ENCODE results near the gene FXR2. TPM values are rescaled to one million over a fixed set of nuclear protein-coding genes. Genes with fewer than 3 reads are reported as not detected.

The FXR2 gene
- total RNA-seq, result 30.6 and 36.0 TPM in 2 replicates

DNA sequence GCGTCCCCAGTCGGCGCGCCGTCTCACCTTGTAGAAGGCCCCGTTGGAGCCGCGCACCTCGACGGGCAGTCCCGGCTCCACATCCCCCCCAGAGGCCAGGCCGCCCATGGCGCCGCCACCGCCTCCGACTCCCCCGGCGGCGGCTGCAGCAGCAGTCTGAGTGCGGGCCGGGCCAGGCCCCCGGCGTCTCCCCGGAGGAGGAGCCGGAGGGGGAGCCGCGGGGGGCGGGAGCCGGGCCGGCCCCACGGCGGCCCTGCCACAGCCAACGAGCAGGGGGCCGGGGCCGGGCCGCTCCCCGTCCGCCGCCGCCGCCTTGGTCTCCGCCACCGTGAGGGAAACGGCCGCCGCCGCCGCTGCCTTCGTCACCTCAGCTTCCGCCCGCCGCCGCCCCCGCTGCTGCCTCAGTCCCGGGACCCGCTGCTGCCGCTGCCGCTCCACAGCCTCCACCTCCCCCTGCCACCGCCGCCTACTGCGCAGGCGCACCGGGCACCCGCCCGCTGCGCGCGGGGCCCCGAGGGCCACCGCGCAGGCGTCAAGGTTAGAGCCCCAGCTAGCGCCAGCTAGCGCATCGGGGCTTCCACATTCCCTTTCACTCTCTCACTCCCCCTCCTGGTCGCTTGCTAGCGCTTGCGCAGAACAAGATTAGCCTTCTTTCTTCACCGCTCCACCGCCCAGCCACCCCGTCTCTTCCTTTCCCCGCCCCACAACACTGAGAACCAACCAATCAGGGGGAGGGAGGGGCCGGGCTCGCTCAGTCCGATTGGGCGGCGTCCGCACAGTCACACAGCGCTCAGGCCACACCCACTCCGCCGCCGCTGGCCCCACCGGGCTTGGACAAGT is at the start of gene FXR2:
Gene FXR2 (minus strand): TSS at position 473 of the 840 bp plus-strand sequence. CDS start 365 bp downstream, at position 108.

DNA sequence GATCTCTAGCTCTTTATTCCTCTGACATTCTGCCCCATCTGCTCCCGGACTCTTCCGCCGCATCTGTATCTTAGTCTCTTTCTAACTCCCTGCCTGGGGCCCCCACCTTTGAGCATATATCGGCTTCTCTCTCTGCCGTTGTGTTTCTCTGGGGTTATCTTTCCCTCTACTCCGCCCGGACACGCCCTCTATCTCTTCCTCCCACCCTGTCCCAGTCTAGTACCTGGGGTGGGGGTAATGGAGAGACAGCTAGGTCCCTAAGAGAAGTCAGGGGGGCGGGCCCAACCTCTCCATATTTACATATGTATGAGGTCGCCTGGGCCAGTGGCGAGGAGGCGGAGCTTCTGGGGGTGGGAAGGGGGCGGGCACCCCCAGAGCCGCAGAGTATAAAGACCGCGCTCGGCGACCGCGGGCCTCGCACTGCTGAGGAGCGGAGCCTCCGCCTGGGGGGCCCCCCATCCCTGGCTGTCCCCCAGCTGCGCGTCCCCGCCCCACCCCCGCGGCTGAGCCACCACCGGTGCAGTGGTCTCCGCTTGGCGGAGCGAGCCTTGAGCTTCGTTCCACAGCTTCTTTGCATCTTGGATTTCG is 35.9 kb upstream of the FXR2 start, which contains the start of gene ATP1B2:
Gene ATP1B2 (plus strand): TSS at position 418 of the 588 bp plus-strand sequence. CDS start 593 bp downstream, outside the sequence.

DNA sequence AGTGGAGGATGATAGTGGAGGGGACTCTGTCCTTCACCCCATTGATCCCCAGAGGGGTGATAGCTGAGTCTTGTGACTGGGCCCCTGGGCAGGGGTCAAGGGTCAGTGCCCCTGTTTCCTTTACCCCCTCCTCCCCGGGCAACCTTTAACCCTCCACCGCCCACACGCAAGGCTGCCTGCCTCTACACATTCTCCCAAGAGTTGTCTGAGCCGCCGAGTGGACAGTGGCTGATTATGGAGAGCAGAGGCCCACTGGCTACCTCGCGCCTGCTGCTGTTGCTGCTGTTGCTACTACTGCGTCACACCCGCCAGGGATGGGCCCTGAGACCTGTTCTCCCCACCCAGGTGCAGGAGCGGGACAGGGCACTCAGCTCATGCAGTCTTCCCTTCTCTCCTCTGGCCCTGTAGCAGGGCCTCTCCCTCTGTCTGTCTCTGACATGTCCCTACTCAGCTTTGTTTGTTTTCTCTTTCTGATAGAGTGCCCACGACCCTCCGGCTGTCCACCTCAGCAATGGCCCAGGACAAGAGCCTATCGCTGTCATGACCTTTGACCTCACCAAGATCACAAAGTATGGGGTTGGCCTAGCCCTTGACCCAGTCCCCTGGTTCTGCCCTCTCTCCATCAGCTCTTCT is 15.4 kb upstream of the FXR2 start, which contains the start of gene SHBG:
Gene SHBG (plus strand): TSS at position 197 of the 633 bp plus-strand sequence. CDS start 38 bp downstream, at position 235.

DNA sequence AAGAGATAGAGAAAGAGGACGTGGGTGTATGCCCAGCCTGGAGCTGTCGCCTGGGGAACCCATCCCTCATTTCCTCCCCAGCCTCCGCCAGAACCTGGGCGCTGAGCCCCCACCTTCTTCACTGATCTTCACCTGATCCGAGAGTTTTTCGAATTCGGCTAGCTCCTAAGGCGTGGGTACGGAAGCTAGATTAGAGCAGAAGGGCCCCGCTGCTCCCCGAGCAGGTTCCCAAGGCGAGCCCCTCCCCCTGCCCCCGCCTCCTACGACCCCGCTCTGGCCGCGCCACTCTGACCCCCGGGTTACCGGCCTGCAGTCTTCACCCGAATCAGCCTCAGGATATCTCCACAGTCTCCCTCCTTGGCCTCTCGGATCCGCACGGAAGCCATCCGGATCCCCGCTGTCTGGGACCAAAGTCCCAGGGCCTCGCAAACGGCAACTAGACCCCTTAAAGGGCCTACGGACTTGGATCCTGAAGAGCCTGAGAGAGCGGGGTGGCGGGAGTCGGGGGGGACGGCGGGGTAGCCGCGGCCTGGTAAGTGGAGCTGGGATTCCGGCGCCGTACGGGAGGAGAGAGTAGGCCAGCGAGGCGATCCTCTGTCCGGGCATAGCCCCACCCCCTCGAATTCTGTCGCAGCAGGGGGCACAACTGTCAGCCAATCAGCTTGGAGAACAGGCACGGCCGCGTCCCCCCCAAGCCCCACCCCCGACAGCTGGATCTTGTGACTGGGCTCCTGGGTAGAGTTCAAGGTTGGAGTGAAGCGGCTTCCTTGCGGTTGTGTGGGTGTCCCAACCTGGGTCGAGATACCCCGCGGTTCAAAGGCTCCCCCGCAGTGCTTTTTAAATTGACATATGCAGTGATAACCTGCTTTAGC is 12.8 kb upstream of the FXR2 start, which contains the start of gene SAT2:
Gene SAT2 (minus strand): TSS at position 572 of the 872 bp plus-strand sequence. CDS start 186 bp downstream, at position 386.

DNA sequence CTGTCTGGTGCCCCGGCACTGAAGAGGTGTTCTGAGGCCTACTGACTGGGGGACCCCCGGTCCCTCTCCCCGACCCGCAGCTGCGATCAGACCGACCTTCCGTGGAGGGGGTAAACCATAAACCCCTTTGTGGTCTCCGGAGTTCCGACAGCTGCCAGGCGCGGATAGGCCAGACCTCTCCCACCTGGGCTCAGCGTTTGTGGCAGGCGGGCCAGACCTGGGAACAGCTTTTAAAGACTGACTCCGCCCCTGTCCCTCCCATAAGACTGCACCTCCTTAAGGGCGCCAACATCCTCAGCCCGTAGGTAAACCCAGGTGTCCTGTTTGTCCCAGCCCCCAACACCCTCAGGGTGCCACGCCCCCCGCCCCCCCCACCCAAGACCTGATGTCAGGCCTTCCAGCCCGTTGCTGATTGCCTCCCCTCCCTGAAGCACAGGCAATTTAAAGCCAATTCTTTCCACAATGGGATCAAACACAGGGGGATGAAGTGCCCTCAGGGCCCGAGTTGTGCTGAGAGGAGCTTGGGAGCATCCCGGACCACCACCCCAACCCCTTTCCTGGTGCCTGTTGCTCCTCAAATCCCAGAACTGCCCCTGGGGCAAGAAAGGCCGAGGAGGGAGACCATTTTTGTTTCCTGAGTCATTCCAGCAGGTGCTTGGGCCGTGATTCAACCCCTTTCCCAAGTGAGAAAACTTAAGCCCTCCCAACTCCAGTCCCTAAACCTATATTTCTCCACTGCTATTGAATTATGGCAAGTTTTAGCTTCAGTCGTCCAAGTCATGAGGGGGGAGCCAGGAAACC is 24.6 kb downstream of the FXR2 start, which contains the start of gene SOX15:
Gene SOX15 (minus strand): TSS at position 204 of the 801 bp plus-strand sequence. CDS start 418 bp downstream, outside the sequence.

DNA sequence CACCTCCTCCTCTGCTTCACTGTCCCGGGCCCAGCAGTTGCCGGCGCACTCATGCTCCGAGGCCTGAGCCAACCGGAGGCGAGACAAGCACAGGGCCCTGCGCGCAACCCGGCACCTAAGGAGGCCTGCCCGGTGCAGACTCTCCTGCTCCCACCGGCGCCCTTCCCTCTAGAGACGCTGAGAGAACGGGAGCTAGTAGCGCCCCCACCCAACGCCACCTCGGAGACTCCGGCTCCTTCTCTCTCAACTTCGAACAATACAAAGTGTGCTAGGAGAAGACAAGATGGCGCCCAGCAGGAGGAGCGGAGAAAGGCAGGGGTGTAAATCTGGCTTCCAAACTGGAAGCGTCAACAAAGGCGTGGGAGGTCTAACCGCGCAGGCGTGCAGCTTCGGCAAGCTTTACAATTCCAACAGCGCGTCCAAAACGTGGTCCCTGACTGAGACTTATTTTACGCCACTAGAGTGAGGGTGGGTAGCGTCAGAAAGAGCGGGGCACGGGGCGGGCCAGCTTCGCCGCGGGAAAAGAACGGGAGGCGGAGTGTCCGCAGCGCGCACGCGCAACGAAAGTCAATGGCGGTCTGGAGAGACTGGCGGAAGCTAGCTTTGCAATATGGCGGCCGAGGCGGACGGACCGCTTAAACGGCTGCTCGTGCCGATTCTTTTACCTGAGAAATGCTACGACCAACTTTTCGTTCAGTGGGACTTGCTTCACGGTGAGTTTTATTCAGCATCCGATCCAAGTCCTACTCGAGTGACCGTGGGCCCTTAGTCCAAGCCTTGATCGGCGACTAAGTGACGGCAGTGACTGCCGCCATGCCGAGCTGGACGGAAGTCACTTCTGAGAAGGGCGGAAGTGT is 31.2 kb downstream of the FXR2 start, which contains the start of gene MPDU1:
Gene MPDU1 (plus strand): TSS at position 600 of the 857 bp plus-strand sequence. CDS start 11 bp downstream, at position 611.

DNA sequence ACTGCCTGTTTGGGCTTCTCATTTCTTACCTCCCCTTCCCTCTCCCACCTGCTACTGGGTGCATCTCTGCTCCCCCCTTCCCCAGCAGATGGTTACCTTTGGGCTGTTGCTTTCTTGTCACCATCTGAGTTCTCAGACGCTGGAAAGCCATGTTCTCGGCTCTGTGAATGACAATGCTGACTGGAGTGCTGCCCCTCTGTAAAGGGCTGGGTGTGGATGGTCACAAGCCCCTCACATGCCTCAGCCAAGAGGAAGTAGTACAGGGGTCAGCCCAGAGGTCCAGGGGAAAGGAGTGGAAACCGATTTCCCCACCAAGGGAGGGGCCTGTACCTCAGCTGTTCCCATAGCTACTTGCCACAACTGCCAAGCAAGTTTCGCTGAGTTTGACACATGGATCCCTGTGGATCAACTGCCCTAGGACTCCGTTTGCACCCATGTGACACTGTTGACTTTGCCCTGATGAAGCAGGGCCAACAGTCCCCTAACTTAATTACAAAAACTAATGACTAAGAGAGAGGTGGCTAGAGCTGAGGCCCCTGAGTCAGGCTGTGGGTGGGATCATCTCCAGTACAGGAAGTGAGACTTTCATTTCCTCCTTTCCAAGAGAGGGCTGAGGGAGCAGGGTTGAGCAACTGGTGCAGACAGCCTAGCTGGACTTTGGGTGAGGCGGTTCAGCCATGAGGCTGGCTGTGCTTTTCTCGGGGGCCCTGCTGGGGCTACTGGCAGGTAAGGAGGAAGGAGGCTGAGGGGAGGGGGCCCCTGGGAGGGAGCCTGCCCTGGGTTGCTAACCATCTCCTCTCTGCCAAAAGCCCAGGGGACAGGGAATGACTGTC is 35.5 kb downstream of the FXR2 start, which contains the start of gene CD68:
Gene CD68 (plus strand): TSS at position 638 of the 833 bp plus-strand sequence. CDS start 40 bp downstream, at position 678.

DNA sequence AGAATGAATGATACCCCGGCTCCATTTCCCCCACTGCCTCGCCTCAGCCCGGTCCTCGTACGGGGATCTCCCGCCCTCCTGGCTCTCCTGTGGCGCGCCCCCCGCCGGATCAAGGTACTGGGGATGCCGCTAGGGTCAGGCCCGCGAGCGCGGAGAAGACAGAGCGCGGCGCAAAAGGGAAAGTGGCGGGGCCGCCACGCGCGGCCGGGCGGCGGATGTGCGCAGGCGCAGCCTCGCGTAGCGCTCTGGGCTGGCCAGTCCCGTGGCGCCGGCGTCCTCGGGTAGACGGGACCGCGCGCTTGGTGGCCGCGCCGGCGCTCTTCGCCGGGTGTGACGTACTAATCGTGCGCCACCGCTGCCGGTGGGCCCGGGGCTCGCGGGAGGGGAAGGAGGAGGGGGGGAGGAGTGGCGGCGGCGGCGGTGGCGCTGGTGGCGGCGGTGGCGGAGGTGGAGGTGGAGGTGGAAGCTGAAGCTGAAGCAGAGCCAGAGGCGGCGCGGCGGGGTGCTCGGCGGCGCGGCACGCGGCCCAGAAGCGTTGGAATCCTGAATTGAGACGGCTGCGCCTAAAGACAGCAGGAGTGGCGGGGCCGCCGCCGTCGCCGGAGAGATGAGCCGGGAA is 53.0 kb downstream of the FXR2 start, which contains the start of gene SENP3:
Gene SENP3 (plus strand): TSS at position 331 of the 619 bp plus-strand sequence. CDS start 1,158 bp downstream, outside the sequence.

DNA sequence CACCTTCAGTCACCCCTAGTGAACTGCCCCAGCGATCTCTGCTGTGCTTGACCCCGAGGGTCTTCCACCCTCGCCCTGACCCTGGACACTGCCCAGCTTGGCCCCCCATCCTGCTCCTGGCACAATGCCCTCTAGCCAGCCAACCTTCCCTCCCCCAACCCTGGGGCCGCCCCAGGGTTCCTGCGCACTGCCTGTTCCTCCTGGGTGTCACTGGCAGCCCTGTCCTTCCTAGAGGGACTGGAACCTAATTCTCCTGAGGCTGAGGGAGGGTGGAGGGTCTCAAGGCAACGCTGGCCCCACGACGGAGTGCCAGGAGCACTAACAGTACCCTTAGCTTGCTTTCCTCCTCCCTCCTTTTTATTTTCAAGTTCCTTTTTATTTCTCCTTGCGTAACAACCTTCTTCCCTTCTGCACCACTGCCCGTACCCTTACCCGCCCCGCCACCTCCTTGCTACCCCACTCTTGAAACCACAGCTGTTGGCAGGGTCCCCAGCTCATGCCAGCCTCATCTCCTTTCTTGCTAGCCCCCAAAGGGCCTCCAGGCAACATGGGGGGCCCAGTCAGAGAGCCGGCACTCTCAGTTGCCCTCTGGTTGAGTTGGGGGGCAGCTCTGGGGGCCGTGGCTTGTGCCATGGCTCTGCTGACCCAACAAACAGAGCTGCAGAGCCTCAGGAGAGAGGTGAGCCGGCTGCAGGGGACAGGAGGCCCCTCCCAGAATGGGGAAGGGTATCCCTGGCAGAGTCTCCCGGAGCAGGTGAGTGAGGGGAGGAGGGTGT is 56.0 kb downstream of the FXR2 start, which contains the start of gene TNFSF13:
Gene TNFSF13 (plus strand): TSS at position 207 of the 776 bp plus-strand sequence. CDS start 290 bp downstream, at position 497.

DNA sequence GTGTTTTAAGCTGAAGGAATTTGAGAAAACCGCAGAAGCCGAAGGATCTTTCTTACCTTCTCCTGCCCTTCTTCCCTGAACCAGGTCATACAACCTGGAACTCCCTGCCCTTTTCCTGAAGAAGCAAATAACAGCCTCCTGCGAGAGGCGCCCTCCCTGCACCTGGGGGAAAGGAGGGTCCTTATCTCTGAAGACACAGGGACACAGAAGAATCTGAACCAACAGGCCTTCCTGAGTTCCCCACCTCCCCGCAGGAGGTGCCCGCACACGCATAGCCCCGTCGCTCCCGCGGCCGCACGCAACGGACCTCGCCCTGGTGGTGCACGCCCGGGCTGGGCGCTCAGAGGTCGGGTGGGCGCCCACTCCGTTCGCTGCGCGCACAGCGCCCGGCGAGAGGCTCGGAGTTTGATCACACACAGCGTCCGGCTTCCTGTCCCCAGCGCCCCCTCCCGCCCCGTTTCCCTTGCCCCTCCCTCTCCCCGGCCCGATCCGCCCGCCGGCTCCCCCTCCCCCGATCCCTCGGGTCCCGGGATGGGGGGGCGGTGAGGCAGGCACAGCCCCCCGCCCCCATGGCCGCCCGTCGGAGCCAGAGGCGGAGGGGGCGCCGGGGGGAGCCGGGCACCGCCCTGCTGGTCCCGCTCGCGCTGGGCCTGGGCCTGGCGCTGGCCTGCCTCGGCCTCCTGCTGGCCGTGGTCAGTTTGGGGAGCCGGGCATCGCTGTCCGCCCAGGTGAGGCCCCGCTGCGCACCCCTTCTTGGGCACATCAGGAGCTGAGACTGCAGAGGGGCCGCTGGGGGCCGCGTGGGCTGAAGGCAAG is 65.9 kb downstream of the FXR2 start, which contains the start of gene TNFSF12:
Gene TNFSF12 (plus strand): TSS at position 474 of the 816 bp plus-strand sequence. CDS start 96 bp downstream, at position 570.

Other genes starting within 250 kb of the FXR2 start
- under 0.01 TPM in 1 of 2 replicates, not detected in the other for gene TNK1, start 233.8 kb downstream of the FXR2 start, total RNA-seq
- gene PLSCR3, start 220.4 kb downstream of the FXR2 start, total RNA-seq, result 43.9 and 45.8 TPM in 2 replicates
- gene TMEM256, start 210.8 kb downstream of the FXR2 start, total RNA-seq, result 213 and 214 TPM in 2 replicates
- 9.1 and 10.3 TPM in 2 replicates for gene NLGN2, start 207.1 kb downstream of the FXR2 start, total RNA-seq
- gene SPEM1, start 194.6 kb downstream of the FXR2 start, total RNA-seq, result not detected in 2 replicates
- gene SPEM2, start 189.3 kb downstream of the FXR2 start, total RNA-seq, result not detected in 2 replicates
- gene SPEM3, start 186.0 kb downstream of the FXR2 start, total RNA-seq, result not detected in 2 replicates
- gene TMEM102, start 179.5 kb downstream of the FXR2 start, total RNA-seq, result 2.2 and 3.5 TPM in 2 replicates
- 0.30 TPM in 1 of 2 replicates, not detected in the other for gene FGF11, start 175.4 kb downstream of the FXR2 start, total RNA-seq
- 2.0 and 3.6 TPM in 2 replicates for gene CHRNB1, start 169.8 kb downstream of the FXR2 start, total RNA-seq
- gene ZBTB4, start 135.3 kb downstream of the FXR2 start, total RNA-seq, result 15.3 and 16.6 TPM in 2 replicates
- gene SLC35G6, start 133.5 kb downstream of the FXR2 start, total RNA-seq, result not detected in 2 replicates
- gene POLR2A, start 130.5 kb downstream of the FXR2 start, total RNA-seq, result 21.5 and 22.1 TPM in 2 replicates
- gene TNFSF12, start 65.8 kb downstream of the FXR2 start, total RNA-seq, result 21.4 and 23.6 TPM in 2 replicates
- gene TNFSF13, start 56.1 kb downstream of the FXR2 start, total RNA-seq, result 1.2 TPM in 2 replicates
- 70.2 and 87.8 TPM in 2 replicates for gene SENP3, start 53.0 kb downstream of the FXR2 start, total RNA-seq
- 27.7 and 27.8 TPM in 2 replicates for gene CD68, start 35.3 kb downstream of the FXR2 start, total RNA-seq
- gene MPDU1, start 31.0 kb downstream of the FXR2 start, total RNA-seq, result 243 and 251 TPM in 2 replicates
- gene SOX15, start 24.8 kb downstream of the FXR2 start, total RNA-seq, result 2.4 and 2.7 TPM in 2 replicates
- gene SAT2, start 12.9 kb upstream of the FXR2 start, total RNA-seq, result 34.1 and 35.5 TPM in 2 replicates
- gene SHBG, start 15.2 kb upstream of the FXR2 start, total RNA-seq, result 0.15 and 0.84 TPM in 2 replicates
- not detected in 2 replicates for gene ATP1B2, start 36.0 kb upstream of the FXR2 start, total RNA-seq
- gene TP53, start 72.6 kb upstream of the FXR2 start, total RNA-seq, result 57.2 and 61.9 TPM in 2 replicates
- gene WRAP53, start 73.6 kb upstream of the FXR2 start, total RNA-seq, result 21.7 and 22.7 TPM in 2 replicates
- 0.67 and 0.89 TPM in 2 replicates for gene EFNB3, start 90.3 kb upstream of the FXR2 start, total RNA-seq
- under 0.01 and 0.17 TPM in 2 replicates for gene DNAH2, start 102.8 kb upstream of the FXR2 start, total RNA-seq
- 1.2 and 1.7 TPM in 2 replicates for gene KDM6B, start 219.3 kb upstream of the FXR2 start, total RNA-seq
- 0.74 and 4.2 TPM in 2 replicates for gene TMEM88, start 240.2 kb upstream of the FXR2 start, total RNA-seq
- gene NAA38, start 242.7 kb upstream of the FXR2 start, total RNA-seq, result 138 and 167 TPM in 2 replicates
- 4.9 and 5.2 TPM in 2 replicates for gene CYB5D1, start 243.1 kb upstream of the FXR2 start, total RNA-seq